Superior temporal gyrus (tissue), 1 donor: ENCODE measurements around the gene KCNQ1.

Source experiments
- DNase-seq: peaks from one replicate; pipeline ENCODE4 v3.0.0-alpha.2; 2016; ENCODE audit errors: extremely low spot score

Gene KCNQ1

DNA sequence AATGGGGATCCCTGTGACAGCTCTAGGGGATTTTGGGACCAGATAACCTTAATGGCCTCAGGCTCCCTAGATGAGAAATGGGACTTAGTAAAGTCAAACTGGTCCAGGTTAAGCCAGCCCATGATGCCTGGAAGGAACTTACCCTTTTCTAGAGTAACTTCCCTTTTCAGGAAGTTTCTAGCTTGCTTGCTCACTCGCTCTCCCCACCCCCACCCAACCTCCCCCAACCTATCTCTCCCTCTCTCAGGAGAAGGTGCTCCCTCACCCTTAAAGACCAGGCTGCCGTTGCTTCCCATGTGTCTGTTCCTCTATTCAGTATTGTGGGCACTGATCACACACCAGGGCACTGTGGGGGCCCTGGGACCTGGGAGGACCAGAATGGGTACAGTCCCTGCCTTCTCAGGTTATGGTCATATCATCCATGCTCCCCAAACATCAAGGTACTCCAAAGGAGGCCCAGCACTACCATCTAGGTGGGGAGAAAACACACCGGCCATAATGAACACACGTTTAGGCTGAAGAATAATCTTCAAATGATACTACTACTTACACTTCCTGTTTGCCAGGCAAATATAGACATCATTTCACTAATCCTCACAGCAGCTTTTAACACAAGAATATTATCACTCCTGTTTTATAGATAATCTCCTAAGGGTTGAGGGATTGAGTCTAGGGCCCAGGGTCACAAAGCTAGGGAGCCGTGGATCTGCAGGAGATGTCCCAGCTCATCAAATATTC, 236.8 kb downstream of the KCNQ1 start:
- DNase-seq, result no peak

DNA sequence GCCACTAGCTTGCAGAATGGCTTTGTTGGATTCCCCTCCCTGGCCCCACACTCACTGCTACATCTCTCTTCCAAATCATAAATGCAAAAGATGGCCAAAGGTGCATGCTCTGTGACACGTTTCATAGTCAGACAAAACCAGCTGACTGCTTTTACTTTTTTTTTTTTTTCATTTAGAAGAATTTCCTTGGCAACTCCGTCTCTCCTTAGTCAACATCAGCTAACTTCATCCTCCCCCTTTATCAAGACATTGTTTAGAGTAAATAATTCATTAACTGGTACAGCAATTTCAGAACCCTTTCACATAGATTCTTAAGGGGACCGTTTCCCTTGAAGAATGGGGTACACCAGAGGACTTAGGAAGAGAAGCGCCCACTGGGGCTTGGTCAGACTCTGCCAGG, 239.0 kb downstream of the KCNQ1 start:
- DNase-seq, result no peak

DNA sequence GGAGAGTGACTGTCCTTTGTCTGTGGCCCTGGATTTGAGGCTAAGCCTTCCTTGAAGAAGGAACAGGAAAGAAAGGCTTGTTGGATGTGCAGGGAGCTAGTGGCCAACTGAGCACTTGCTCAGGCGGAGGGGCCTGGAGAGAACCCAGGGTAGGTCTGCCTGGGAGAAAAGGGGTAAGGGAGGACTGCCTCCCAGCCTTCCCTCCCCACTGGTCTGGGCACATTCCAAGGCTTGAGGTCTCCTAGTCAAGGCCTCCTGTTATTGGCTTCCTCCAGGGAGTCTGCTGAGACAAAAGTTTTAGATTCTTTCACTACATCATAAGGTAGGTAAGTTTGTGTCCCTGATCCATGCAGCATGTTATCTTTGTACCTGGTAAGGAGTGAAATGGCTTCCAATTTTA, 239.8 kb downstream of the KCNQ1 start:
- no peak for DNase-seq

DNA sequence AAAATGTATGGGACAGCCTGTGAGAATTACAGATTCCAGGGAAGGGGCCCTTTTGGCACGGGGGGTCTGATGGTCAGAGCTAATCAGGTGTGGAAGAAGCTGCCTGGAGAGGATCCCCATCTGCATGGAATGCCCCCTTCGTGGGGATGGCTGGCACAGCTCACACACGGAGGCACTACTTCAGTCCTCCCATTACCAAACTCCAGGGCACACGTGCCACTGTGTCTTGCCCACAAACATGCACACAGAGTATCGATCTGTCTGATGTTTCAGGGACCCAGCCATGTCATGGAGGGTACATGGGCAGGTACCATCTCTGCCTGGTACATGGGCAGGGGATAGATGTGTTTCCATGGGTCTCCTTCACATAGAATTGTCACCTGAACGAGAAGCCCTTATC, 240.2 kb downstream of the KCNQ1 start:
- no peak for DNase-seq

DNA sequence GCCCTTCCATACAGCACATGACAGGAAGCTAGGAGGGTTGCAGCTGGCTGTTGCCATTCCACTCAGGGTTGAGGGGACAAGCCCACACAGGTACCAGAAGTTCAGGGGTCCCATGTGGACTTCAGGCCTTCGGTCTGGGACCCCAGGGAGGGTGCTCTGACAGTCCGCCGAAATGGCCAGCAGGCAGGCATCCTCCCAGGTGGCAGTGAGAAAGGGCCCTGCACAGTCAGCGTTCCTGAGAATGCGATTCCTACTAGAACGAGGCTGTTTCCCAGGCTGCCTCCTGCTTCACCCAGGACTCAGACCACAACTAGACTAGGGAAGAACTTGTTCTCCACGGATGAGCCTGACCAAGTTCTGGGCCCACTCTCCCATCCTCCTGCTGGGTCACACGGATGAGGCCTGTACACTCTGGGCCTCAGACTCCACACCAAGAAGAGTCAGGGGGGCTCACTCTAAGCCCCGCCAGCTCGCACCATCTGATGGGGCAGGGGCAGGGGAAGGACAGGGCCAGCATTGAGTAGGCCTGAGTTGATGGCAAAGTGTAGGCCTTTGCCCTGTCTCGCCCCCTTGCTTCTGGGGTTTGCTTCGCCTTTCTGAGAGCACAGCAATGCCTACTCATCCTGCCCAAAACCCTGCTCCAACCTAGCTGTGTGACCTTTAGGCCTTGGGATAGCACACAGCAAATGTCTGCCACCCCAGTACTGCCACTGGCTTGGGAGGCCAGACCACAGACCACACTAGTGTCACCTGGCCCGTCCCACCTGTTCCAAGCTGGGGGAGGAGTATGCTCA, 241.0 kb downstream of the KCNQ1 start:
- no peak for DNase-seq

DNA sequence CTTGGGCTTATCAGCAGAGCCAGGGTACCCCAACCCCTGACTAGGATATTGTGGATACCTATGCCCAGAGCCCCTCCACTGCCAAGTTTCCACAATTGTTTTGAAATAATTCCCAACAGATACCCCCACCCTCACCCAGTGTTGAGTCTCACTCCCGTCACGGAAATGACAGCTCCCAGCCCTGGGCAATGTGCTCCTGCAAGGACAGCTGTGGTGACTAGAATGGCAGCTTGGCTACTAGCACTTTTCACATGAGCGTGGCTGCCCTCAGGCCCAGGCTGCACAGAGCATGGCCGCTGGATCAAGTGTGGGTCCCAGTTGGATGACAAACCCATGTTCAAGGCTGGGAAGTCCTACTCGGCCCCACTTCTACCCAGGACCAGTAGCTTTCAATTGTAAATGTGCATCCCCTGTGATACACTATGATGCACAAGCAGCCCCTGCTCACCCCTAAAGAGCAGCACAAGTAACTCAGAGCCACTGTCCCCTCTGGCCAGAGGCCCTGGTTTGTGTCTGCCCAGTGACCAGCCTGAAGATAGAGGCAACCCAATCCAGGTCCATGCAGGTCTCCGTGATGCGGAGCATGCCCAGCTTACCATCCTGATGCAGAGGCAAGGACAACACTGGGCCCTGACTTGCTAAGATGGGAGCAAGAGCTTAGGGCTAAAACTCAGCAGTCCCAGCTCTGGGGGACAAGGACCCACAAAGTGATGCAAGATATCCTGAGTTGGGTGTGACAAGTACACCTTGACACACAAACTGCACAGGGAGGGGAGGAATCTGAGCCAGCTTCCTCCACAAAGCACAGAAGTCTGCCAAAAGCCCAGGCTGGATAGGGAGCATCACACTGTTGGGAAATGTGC, 241.8 kb downstream of the KCNQ1 start:
- DNase-seq, result no peak

DNA sequence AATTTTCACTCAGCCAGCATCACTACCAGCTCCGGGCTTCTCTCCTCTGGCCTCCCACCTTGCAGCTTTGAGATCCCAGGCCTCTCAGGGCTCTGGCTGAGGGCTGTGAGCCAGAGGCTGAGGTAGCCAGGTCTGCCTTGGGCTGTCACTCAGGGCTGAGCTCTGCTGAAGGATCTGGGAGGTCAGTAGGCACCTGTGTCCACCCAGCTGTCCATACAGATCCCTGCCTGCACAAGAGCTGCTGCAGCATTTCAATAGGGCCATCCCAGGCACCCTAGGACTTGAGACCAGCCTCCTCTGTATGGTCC, 242.4 kb downstream of the KCNQ1 start:
- DNase-seq, result no peak

DNA sequence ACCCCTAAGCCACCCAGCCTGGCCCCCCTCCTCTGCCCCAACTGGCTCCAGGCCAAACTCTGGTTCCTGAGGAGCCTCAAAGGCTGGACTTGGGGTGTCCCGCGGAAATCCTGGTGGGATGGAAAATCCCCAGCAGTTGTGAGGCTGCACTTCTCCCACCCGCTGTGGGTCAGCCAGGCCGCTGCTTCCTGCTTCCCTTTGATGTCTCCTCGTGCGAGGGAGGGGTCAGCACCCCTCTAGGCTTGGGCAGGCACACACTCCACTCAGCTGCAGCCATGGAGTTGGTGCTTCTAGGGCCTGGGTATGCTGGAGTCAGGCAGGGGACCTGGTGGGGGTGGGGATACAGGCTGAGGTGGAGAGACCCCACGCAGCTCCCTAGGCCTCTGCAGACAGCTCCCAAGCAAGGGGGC, 243.0 kb downstream of the KCNQ1 start:
- DNase-seq, result no peak

DNA sequence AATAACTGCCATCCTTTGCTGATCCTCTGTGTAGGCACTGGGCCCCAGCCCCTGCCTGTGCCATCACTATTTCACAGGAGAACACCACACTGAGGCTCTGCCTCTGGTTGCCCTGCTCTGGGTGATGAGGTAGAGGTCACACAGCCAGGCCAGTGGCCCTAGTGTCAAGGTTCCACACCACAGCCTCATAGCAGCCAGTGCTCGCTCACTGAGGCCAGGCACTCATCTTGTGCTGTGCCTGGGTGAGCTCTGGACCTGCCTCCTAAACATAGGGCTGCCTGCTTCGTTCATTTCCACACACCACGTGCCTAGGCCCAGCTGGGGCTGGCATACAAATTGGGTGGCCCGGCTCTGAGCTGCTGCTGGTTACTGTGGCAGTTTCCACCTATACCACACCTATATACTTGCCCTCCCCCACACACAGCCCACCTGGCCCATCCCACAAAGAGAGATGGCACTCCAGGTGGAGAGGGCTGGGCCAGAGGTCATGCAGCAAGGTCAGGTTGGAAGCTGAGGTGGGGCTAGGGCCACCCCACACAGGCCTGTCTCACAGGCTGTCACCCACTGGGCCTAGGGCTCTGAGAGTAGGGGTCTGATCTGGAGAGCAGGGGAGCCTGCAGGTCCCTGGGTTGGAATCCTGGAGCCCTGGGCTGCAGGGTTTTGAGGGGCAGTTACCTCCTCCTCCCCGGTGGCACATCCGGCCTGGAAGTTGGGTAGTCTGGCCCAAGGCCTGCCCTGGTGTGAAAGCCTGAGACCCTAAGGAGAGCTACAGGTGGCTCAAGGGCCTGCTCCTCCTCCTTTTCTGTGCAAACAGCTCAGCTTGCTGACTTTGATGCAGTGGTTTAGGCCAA, 243.8 kb downstream of the KCNQ1 start:
- no peak for DNase-seq

DNA sequence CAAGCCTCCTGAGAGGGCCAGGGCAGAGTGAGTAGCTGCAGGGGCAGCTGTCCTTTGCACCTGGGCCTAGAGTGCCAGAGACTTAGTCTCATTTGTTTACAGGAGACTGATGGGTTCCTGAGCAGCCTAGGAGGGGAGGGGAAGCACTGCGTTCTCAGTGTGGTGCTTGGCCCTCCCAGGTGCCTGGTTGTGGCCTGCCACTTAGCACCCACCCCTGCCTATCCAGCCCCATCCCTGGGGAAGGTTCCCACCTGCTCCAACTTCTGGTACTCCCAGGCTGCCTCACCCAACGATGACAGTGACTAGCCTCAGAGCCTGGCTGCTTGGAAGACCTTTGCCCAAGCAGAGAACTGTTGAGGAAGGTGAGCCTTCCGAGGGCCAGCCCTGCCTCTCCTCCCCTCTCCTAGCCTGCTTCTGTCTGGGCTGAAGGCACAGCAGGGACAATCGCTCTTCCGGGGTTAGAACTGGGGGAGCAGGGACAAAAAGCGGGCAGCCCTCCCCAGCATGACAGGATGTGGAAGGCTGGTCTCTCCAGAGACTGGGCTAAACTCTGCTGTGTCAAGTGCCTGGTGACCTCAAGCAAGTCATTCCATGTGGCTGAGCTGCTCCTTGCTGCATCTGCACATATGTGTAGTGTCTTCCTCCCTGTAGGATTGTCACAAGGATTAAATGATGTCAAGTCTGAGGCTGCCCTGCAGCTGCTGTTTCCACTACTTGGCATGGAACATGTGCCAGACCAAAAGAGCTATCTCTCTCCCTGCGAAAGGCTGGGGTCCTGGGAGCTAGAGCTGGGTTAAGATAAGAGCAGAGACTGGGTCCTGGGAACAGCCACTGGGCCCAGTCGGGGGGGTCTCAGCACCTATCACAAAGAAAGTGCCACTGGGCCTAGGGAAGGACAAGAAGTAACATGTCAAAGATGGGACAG, 245.1 kb downstream of the KCNQ1 start:
- DNase-seq, result no peak

DNA sequence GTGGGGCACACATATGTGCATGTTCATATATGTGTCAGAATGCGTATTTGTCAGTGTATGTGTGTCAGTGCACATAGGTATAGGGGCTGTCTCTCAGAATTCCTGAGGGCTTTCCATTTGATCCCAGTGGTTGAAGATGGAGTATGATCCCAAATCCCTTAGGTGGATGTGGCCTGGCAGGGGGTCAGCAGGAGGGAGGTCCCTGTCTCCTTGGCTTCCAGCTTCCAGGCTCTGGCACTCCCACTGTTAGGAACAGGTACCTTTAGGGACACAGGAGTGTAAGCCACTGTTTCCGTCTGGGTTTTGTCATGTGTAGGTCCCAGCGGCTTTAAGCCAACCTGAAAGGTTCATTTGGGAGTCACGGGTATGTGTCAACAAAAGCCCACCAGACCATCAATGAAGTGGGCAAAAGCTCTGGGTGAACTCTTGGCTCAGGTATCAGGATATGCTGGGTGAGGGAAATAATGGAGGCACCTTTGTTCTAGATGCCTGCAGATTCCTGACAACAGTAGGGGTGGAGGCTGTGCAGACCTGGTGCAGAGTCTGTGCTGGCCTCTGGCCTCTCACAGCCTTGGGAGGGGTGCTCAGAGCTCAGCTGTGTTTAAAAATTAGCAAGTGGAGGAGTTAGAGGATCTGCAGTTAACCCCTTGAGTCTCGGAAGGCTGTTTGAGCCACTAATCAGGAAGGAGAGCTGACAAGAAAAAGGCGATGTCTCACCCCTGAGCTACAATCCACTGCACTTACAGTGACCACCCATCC, 246.0 kb downstream of the KCNQ1 start:
- DNase-seq, result no peak

DNA sequence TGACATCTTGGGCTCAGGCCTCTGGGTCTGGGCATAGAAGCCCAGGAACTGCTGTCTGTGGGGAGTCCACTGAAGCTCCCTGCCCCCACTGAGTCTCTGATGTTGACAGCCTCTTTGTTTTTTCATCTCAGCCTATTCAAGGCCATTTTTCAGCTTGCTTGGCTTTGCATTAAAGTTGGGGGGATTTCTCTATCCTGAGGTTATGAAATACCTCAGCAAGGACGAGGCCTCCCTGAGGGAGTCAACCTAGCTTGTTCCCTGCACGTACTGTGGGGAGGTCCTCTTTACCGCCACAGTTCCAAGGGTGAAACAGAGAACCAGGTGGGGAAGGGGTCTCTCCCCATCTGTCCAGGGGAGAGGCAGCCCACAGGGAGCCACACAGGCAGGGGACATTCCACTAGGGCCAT, 246.6 kb downstream of the KCNQ1 start:
- DNase-seq, result no peak

DNA sequence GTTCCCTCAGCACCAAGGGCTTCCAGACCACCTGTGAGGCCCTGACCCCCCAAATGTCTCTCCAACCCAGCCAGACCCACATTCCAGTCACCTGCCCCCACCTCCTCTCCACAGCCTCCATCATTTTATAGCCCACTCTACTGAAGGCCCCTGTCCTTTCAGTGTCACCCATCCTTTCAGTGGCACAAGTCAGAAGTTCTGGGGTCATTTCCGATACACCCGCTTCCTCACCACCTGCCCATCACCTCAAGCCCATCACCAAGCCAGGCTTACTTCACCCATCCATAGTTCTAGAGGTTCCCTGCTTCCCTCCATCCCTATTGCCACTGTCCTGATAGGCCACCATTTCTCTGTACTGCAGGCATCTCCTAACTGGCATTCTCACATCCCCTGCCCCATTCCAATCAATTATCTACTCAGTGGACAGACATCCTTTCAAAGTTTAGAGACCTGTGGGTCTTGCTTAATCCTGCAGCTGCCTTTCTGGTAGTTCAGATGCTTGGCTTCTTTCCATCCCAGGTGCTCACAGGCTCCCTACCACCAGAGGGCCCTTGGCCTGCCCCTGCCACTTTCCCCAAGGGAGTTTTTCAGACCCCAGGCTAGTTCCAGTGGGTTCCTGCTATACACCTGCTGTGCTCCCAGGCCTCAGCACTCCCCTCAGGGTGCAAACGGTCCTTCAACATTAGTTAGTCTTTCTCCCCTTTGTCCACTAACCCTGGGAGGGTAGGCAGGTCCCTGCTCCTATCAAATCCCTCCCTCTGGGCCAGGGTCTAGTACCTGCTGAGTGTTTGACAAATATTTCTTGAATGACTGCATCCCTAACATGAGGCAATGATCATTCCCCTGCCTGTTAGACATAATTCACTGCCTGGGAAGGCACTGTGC, 247.4 kb downstream of the KCNQ1 start:
- no peak for DNase-seq

DNA sequence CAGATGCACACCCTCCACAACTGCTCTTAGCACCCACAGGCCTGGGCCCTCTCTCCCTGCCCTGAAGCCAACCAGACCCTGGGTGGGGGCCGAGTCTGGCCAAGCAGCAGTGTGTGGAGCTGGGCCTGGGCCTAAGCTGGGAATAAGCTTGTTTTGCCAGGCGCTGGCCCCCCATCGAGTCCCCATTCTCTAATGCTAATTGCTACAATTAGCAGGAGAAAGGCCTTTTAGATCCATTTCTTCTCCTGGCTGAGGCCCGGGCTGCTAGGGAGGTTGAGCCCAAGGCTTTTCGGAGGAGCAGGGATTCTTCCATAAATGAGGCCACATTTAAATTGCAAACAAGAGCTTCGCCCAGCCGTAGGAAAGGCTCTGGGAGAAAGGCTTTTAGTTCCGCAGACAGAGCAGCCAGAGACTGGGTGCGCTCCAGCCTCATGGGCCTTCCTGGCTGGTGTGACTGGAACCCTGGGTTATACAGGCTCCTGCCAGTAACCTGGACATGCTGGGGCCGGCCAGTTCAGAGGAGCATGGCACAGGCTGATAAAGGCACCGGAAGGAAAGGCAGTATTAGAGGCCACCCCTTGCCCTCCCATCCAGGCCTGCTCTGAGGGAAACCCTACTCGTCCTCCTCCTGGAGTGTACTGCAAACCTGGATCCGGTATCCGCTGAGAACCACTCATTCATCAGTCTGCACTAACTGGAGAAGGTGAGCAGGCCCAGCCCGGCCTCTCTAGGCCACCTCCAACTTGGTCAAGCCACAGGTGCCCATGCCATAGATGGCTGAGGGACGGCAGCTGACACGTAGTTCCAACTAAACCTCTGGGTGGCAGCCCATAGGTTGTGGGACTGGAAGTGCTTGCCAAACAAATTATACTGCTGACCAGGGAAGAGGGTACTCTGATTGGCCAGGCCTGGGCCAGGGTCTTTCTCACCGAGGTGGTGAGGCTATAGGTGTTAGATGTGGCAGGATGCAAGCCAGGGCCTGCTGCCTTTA, 248.8 kb downstream of the KCNQ1 start:
- DNase-seq, result no peak

DNA sequence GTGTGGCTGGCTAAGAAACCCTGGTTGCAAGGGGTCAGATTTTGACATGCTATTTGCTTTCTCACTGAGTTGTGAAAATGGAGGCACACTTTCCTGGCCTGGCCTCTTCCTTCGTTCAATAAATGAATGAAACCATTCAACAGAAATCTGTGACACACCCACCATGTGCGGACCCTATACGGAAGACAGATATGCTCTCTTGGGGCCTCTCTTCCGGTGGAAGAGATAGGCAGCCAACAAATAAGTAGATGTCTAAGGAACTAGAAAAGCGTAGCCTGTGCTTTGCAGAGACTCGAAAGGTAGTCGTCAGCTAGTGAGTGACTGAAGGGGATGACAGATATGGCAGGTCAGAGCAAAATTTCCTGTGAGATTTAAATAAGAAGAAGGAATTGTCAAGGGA, 249.7 kb downstream of the KCNQ1 start:
- DNase-seq, result no peak

DNA sequence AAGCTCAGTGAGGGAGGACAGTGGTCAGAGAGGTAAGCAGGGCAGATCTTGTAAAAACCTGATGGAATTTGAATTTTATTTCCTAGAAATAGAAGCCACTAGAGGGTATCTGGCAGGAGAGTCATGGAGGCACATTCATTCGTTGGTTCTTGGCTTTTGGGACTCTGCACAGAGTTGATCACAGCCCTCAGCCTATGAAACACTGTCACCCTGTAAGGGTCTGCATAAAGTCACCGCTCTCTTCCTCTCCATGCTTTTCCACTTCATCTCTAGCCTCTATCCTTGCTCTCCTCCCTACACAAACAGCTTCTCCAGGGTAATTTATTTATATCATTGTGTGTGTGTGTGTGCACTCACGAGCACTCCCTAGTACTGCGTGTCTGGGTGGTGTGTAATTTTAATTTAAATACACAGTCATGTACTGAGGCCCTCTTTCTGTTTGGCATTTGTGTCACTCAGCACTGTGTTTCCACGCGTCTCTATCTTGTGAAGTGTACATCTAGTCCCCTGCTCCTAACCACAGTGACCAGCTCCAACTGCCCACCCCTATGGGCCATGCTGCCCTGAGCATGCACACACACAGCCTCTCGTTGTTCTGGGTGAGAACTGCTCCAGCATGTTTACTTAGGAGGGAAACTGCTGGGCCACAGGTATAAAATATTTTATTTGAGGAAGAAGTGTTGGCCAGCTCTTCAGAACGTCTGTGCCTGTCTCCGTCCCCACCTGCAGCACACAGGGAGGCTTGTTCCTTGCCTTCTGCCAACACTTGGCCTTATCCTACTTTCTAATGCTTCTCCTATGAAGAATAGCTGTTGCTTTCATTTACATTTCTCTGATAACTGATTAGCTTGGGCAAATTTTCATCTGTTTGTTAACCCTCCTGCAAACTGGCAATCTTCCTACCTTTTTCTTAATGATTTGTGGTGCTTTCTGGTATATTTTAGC, 250.5 kb downstream of the KCNQ1 start:
- DNase-seq, result no peak
